Neuron (in vitro differentiated cells): ENCODE data around the gene USF1.
"Not testable (repeated sequence)": the region's sequence is repeated elsewhere in the genome, so short reads cannot be mapped to it uniquely, and the experiment has no call there.

Source experiments
- H2AFZ ChIP-seq: one replicate; pipeline ENCODE4 v1.6.1; 2013; ENCODE audit warnings: low read depth, mild to moderate bottlenecking, inconsistent platforms, low read length, moderate library complexity
- H3K27me3 ChIP-seq: one replicate; pipeline ENCODE4 v1.6.1; 2013; ENCODE audit warnings: low read length; ENCODE audit not compliant: insufficient read depth
- H3K36me3 ChIP-seq: one replicate; pipeline ENCODE4 v1.6.1; 2013; ENCODE audit warnings: low read length; ENCODE audit not compliant: insufficient read depth
- H3K4me1 ChIP-seq: one replicate; pipeline ENCODE4 v1.6.1; 2013; ENCODE audit warnings: low read length; ENCODE audit not compliant: insufficient read depth
- H3K4me3 ChIP-seq: 2 replicates; pipeline ENCODE4 v1.5.1; 2013; ENCODE audit warnings: mild to moderate bottlenecking, low read length, moderate library complexity
- H3K9me3 ChIP-seq: one replicate; pipeline ENCODE4 v1.6.1; 2013; ENCODE audit warnings: low read length

Gene USF1

GRCh38 chr1:160999376-160999775, 46.4 kb downstream of the USF1 start:
- Histone ChIP-seq H3K27me3 (no peaks in the 10 kb centered on the region), H3K4me1 (no peaks in the 10 kb centered on the region), H3K4me3 (no peak overlapping the region), H3K9me3 (no peaks in the 10 kb centered on the region), H3K36me3 (no peaks in the 10 kb centered on the region), H2AFZ (no peak overlapping the region)

- Histone ChIP-seq H2AFZ (no peak overlapping the region), H3K4me1 (no peaks in the 10 kb centered on the region), H3K9me3 (no peaks in the 10 kb centered on the region), H3K36me3 (no peaks in the 10 kb centered on the region), H3K4me3 (no peak overlapping the region), H3K27me3 (no peaks in the 10 kb centered on the region)
Observed at GRCh38 chr1:160997323-160998038, 48.3 kb downstream of the USF1 start.

GRCh38 chr1:160996178-160996577, 49.6 kb downstream of the USF1 start:
- Histone ChIP-seq H2AFZ (no peak overlapping the region), H3K4me3 (no peak overlapping the region), H3K9me3 (no peaks in the 10 kb centered on the region), H3K36me3 (no peaks in the 10 kb centered on the region), H3K27me3 (no peaks in the 10 kb centered on the region), H3K4me1 (no peaks in the 10 kb centered on the region)

GRCh38 chr1:160993544-160994193, 52.1 kb downstream of the USF1 start:
- H3K4me3 ChIP-seq: no peak overlapping the region
- no peaks in the 10 kb centered on the region for H3K9me3 ChIP-seq
- no peaks in the 10 kb centered on the region for H3K4me1 ChIP-seq
- no peak overlapping the region for H2AFZ ChIP-seq
- no peaks in the 10 kb centered on the region for H3K27me3 ChIP-seq
- H3K36me3 ChIP-seq: no peaks in the 10 kb centered on the region

- H2AFZ ChIP-seq, H3K27me3 ChIP-seq, H3K4me1 ChIP-seq, H3K4me3 ChIP-seq, H3K9me3 ChIP-seq, H3K36me3 ChIP-seq: not testable (repeated sequence)
Observed at GRCh38 chr1:160992036-160992435, 53.7 kb downstream of the USF1 start.
